K562 (cell line): ENCODE data around the gene ZNF268. TPM values are rescaled to one million over a fixed set of nuclear protein-coding genes. Genes with fewer than 3 reads are reported as not detected.

Experiments
- ATAC-seq: fragments of 200-7000 bp; cut with Tn5 transposase; 3 replicates; pipeline ENCODE4 v1.9.1; 2020; ENCODE audit warnings: moderate library complexity
- BruUV-seq: library from RNA; stranded (reverse); fragments of 400-500 nt; replicated peaks from 2 replicates; lab custom pipeline; 2021; lab: Mats Ljungman, UMichigan
- CTCF ChIA-PET: fragments of 300-600 bp; formaldehyde crosslinking; extraction: SDS; loops from one replicate; lab custom pipeline; 2021; ENCODE audit warnings: low intra/inter-chr PET ratio; lab: Yijun Ruan, JAX
- POLR2A ChIA-PET: fragments of 300-600, 350-650 bp; sonication (Branson Sonifier 250); formaldehyde crosslinking; extraction: SDS; loops from one replicate; lab custom pipeline; 2021; ENCODE audit warnings: antibody characterized with exemption, inconsistent platforms; lab: Yijun Ruan, JAX
- DNase-seq, 4 experiments: peaks; one replicate each; pipeline versions ENCODE4 v3.0.0 to v3.0.0-alpha.2; 2011 to 2018; ENCODE audit warnings: low spot score in 3 of 4, mixed read lengths in 3 of 4; ENCODE audit errors: extremely low read depth in 1 of 4
- FAIRE-seq: peaks from 2 replicates; lab custom pipeline; 2011; peaks lifted over from hg19 to GRCh38; lab: Jason Lieb, UNC
- H2AFZ ChIP-seq: 2 replicates; pipeline ENCODE4 v1.6.0; 2011; ENCODE audit warnings: low read depth, low read length, control low read depth, inconsistent platforms
- H3K27ac ChIP-seq: fragments of 200-600 bp; 3 replicates; pipeline ENCODE4 v1.8.0; 2011; ENCODE audit warnings: low read depth, mild to moderate bottlenecking, control low read depth, inconsistent platforms, low read length, moderate library complexity, mixed read lengths; ENCODE audit errors: extremely low read depth
- H3K27me3 ChIP-seq, 2 experiments: fragments of 300-600 bp in 1 of 2; 2 replicates in 1 of 2; 3 replicates in 1 of 2; pipeline versions ENCODE4 v1.6.0 to v1.8.0; 2011; ENCODE audit warnings: inconsistent platforms in 2 of 2, low read length in 2 of 2, mild to moderate bottlenecking in 1 of 2, mixed read lengths in 1 of 2, moderate library complexity in 1 of 2; ENCODE audit not compliant: control insufficient read depth in 2 of 2, insufficient read depth in 2 of 2
- H3K36me3 ChIP-seq: fragments of 300-600 bp; 3 replicates; pipeline ENCODE4 v1.8.0; 2011; ENCODE audit warnings: mild to moderate bottlenecking, low read length, inconsistent platforms; ENCODE audit not compliant: control insufficient read depth, insufficient read depth
- H3K4me1 ChIP-seq, 2 experiments: fragments of 200-600 bp in 1 of 2; replicated peaks in 1 of 2; 2 replicates in 1 of 2; 3 replicates in 1 of 2; pipeline versions ENCODE4 v1.5.1 to v1.8.0; 2011; ENCODE audit warnings: inconsistent platforms in 2 of 2, low read length in 2 of 2, mild to moderate bottlenecking in 1 of 2, mixed read lengths in 1 of 2, moderate library complexity in 1 of 2; ENCODE audit not compliant: control insufficient read depth in 2 of 2, insufficient read depth in 2 of 2
- H3K4me2 ChIP-seq: 2 replicates; pipeline ENCODE4 v1.6.1; 2011; ENCODE audit warnings: low read length, control low read depth, inconsistent platforms, mixed read lengths; ENCODE audit not compliant: insufficient read depth
- H3K4me3 ChIP-seq: fragments of 200-600 bp; sonication (generic), shearing (Covaris generic); 2 replicates; pipeline ENCODE4 v1.5.1; 2016; ENCODE audit warnings: control low read depth, inconsistent platforms
- H3K79me2 ChIP-seq: fragments of 200-600 bp; 3 replicates; pipeline ENCODE4 v1.8.0; 2011; ENCODE audit warnings: low read length, inconsistent platforms; ENCODE audit not compliant: control insufficient read depth, insufficient read depth
- H3K9ac ChIP-seq, 2 experiments: 2 replicates each; pipeline versions ENCODE4 v1.6.0 to v1.6.1; 2011; ENCODE audit warnings: low read depth in 2 of 2, low read length in 2 of 2, control low read depth in 1 of 2, inconsistent platforms in 1 of 2, mild to moderate bottlenecking in 1 of 2, mixed read lengths in 1 of 2; ENCODE audit not compliant: insufficient read depth in 1 of 2
- H3K9me1 ChIP-seq: one replicate; pipeline ENCODE4 v1.6.0; 2011; ENCODE audit warnings: inconsistent platforms, mild to moderate bottlenecking, low read length, moderate library complexity; ENCODE audit not compliant: control insufficient read depth, insufficient read depth
- H3K9me3 ChIP-seq: replicated peaks from 2 replicates; pipeline ENCODE4 v1.5.1; 2011; ENCODE audit warnings: low read depth, low read length, inconsistent platforms; ENCODE audit not compliant: control insufficient read depth, insufficient read depth
- H4K20me1 ChIP-seq: replicated peaks from 2 replicates; pipeline ENCODE4 v1.6.1; 2011; ENCODE audit warnings: low read length, inconsistent platforms, mixed read lengths; ENCODE audit not compliant: control insufficient read depth, insufficient read depth
- ARHGAP35 ChIP-seq: fragments of 450-650 bp; IDR thresholded peaks from 2 replicates; pipeline ENCODE4 v1.6.1; 2018; ENCODE audit not compliant: partially characterized antibody
- CBX3 ChIP-seq, 2 experiments: IDR thresholded peaks; 1 replicate in 1 of 2; 2 replicates in 1 of 2; pipeline ENCODE4 v1.6.1; 2012; ENCODE audit warnings: inconsistent platforms in 2 of 2, low read length in 2 of 2, borderline replicate concordance in 1 of 2, control low read depth in 1 of 2
- CBX5 ChIP-seq: IDR thresholded peaks from 2 replicates; pipeline ENCODE4 v1.6.1; 2014; ENCODE audit warnings: low read depth, borderline replicate concordance
- HDAC8 ChIP-seq: fragments of 450-650 bp; IDR thresholded peaks from 2 replicates; pipeline ENCODE4 v1.6.1; 2016; ENCODE audit warnings: mild to moderate bottlenecking, missing genetic modification characterization, moderate library complexity, missing compliant biosample characterization
- HMG20A ChIP-seq: fragments of 450-650 bp; formaldehyde crosslinking; conservative IDR thresholded peaks from 2 replicates; pipeline ENCODE4 v1.4.0; 2020; ENCODE audit warnings: mild to moderate bottlenecking, mixed read lengths
- NFRKB ChIP-seq: fragments of 450-650 bp; IDR thresholded peaks from 2 replicates; pipeline ENCODE4 v1.6.1; 2016; ENCODE audit warnings: low read depth
- RBM25 ChIP-seq: fragments of 200-400 bp; formaldehyde crosslinking; IDR thresholded peaks from 2 replicates; pipeline ENCODE4 v1.6.1; 2018; ENCODE audit warnings: low read length, low read depth, moderate library complexity; ENCODE audit not compliant: severe bottlenecking
- SP1 ChIP-seq: sonication (generic); formaldehyde crosslinking; IDR thresholded peaks from 2 replicates; pipeline ENCODE4 v1.8.1; 2022; ENCODE audit warnings: mild to moderate bottlenecking, missing genetic modification reagents
- TRIM24 ChIP-seq, 2 experiments: fragments of 450-650 bp; IDR thresholded peaks; 2 replicates each; pipeline ENCODE4 v1.6.1; 2016
- TRIM28 ChIP-seq: fragments of 450-650 bp; IDR thresholded peaks from 2 replicates; pipeline ENCODE4 v1.6.1; 2017
- XRCC3 ChIP-seq: fragments of 450-650 bp; IDR thresholded peaks from 2 replicates; pipeline ENCODE4 v1.6.1; 2017; ENCODE audit warnings: mild to moderate bottlenecking, moderate library complexity
- ZBTB12 ChIP-seq: fragments of 250-450 bp; sonication (Bioruptor Pico); IDR thresholded peaks from 2 replicates; pipeline ENCODE4 v1.4.0; 2020
- ZEB2 ChIP-seq: fragments of 450-650 bp; IDR thresholded peaks from 2 replicates; pipeline ENCODE4 v1.6.1; 2016
- ZKSCAN1 ChIP-seq: fragments of 150-350 bp; IDR thresholded peaks from 2 replicates; pipeline ENCODE4 v1.6.1; 2016; ENCODE audit warnings: low read depth, low read length
- ZNF431 ChIP-seq: sonication (generic); formaldehyde crosslinking; IDR thresholded peaks from 2 replicates; pipeline ENCODE4 v1.8.0; 2022; ENCODE audit warnings: mild to moderate bottlenecking, missing genetic modification reagents
- ZNF436 ChIP-seq: fragments of 250-450, 450-650 bp; sonication (Bioruptor Pico); formaldehyde crosslinking; IDR thresholded peaks from 2 replicates; pipeline ENCODE4 v1.7.0; 2020; ENCODE audit warnings: mild to moderate bottlenecking
- ZNF75A ChIP-seq: fragments of 450-650 bp; formaldehyde crosslinking; IDR thresholded peaks from 2 replicates; pipeline ENCODE4 v1.4.0; 2020; ENCODE audit warnings: mild to moderate bottlenecking
- WGBS: fragments of 100-300 bp; shearing (Covaris generic); methylation state at CpG from one replicate; pipeline ENCODE4 v1.1.6; 2016; ENCODE audit warnings: low coverage, mixed read lengths; ENCODE audit not compliant: insufficient coverage; ENCODE audit errors: missing lambda C conversion rate; 5-methylcytosine and 5-hydroxymethylcytosine counted together
- in situ Hi-C: fragments of 300-500 bp; cut with MboI; formaldehyde crosslinking; loops from 4 replicates; pipeline ENCODE4 v1.15.0; 2018; ENCODE audit warnings: inconsistent platforms, mixed read lengths
- intact Hi-C: fragments of 100-400 bp; cut with micrococcal nuclease; formaldehyde crosslinking; loops from 2 replicates; pipeline ENCODE4 v1.14.2; 2022
- polyA plus RNA-seq, 8 experiments: library from polyadenylated mRNA; depleted of rRNA in 4 of 8; stranded (reverse) in 5 of 8; unstranded in 3 of 8; fragments of >200 nt; fragmentation: Nextera tagmentation in 2 of 8; fragmentation: Illumina TruSeq in 1 of 8; extraction: Ambion mirVana in 2 of 8; extraction: Trizol in 1 of 8; gene quantifications; 2 replicates each; pipeline versions ENCODE4 v1.2.1 to v1.2.3, GENCODE V29; 2011 to 2014; ENCODE audit warnings: inconsistent platforms in 1 of 8, missing spikeins in 1 of 8
- total RNA-seq, 7 experiments: library from RNA; depleted of rRNA in 6 of 7; stranded (reverse); fragments of >200 nt in 6 of 7; fragmentation: Illumina TruSeq in 2 of 7; extraction: Trizol in 2 of 7; gene quantifications; 2 replicates each; pipeline versions ENCODE4 v1.2.1 to v1.2.3, GENCODE V29; 2011 to 2021; ENCODE audit warnings: low replicate concordance in 1 of 7
- TF ChIP-seq, protein P1 (sequence below): fragments of 450-650 bp; IDR thresholded peaks from 2 replicates; pipeline ENCODE4 v1.6.1; 2016; ENCODE audit warnings: missing biosample characterization, missing genetic modification characterization
- TF ChIP-seq, protein P2 (sequence below): fragments of 450-650 bp; formaldehyde crosslinking; IDR thresholded peaks from 2 replicates; pipeline ENCODE4 v1.4.0; 2020; ENCODE audit warnings: mild to moderate bottlenecking
- TF ChIP-seq, protein P3 (sequence below): fragments of 450-650 bp; IDR thresholded peaks from 2 replicates; pipeline ENCODE4 v1.6.1; 2018; ENCODE audit warnings: mild to moderate bottlenecking, low read depth; ENCODE audit not compliant: partially characterized antibody

ZNF268 gene
- total and polyA plus RNA-seq, 9 of the 15 experiments (the other 6 are each of a cell fraction or from before 2014, with no cell fraction given) = 4.8 to 12.0 (median 7.7) TPM

- peaks cover 23% of the 10 kb centered on the region for H3K36me3 ChIP-seq
- H3K79me2 ChIP-seq = no peaks in the 10 kb centered on the region
- no peaks in the 10 kb centered on the region for H3K4me1 ChIP-seq
- CTCF ChIA-PET = no interaction called here
- no peak overlapping the region for H2AFZ ChIP-seq
- WGBS = 95% methylated on average over 2 of the region's 2 CpGs
- H3K27me3 ChIP-seq = no peaks in the 10 kb centered on the region
- intact Hi-C loops (no loop called here), in situ Hi-C loops (no loop called here)
- ATAC-seq (no peak), DNase-seq (no peak), FAIRE-seq (no peak)
- POLR2A ChIA-PET = no interaction called here
- H3K9me1 ChIP-seq = no peaks in the 10 kb centered on the region
- no peak overlapping the region for H3K9ac ChIP-seq
- BruUV-seq = no TSS peak
- H3K4me2 ChIP-seq = no peak overlapping the region
- peaks cover 40% of the 10 kb centered on the region for H3K9me3 ChIP-seq
- no peak overlapping the region for H3K4me3 ChIP-seq
- H4K20me1 ChIP-seq = no peaks in the 10 kb centered on the region
- H3K27ac ChIP-seq = no peak overlapping the region
- TF ChIP-seq NFRKB (peak; percentile 36; the same call in 1 of the 2 replicates), ZNF75A (CRISPR knock-in tag) (peak; percentile 98), ARHGAP35 (no peak), CBX5 (peak; percentile 56; the same call in 1 of the 2 replicates), XRCC3 (peak; percentile 78; the same call in 1 of the 2 replicates), RBM25 (peak; percentile 57), ZNF431 (CRISPR knock-in tag) (no peak), TRIM28 (peak; percentile 93), HMG20A (CRISPR knock-in tag) (no peak), HDAC8 (tag) (no peak), ZKSCAN1 (no peak), ZNF436 (CRISPR knock-in tag) (no peak), CBX3 (IDR thresholded peaks at IDR 0.05; ENCODE audit: borderline replicate concordance in 1 of 2, low read length in 2 of 2) (peak in 1 of 2 experiments; percentile 68; a peak in 2 of 3 replicates), ZEB2 (peak; percentile 62), SP1 (CRISPR knock-in tag) (no peak), TRIM24 (IDR thresholded peaks at IDR 0.05) (peak in 1 of 2 experiments; percentile 32; a peak in 1 of 4 replicates), ZBTB12 (CRISPR knock-in tag) (no peak)
- TF ChIP-seq, protein P1, sequence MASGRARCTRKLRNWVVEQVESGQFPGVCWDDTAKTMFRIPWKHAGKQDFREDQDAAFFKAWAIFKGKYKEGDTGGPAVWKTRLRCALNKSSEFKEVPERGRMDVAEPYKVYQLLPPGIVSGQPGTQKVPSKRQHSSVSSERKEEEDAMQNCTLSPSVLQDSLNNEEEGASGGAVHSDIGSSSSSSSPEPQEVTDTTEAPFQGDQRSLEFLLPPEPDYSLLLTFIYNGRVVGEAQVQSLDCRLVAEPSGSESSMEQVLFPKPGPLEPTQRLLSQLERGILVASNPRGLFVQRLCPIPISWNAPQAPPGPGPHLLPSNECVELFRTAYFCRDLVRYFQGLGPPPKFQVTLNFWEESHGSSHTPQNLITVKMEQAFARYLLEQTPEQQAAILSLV (tag) = no peak
- TF ChIP-seq, protein P2, sequence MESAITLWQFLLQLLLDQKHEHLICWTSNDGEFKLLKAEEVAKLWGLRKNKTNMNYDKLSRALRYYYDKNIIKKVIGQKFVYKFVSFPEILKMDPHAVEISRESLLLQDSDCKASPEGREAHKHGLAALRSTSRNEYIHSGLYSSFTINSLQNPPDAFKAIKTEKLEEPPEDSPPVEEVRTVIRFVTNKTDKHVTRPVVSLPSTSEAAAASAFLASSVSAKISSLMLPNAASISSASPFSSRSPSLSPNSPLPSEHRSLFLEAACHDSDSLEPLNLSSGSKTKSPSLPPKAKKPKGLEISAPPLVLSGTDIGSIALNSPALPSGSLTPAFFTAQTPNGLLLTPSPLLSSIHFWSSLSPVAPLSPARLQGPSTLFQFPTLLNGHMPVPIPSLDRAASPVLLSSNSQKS (CRISPR knock-in tag) = no peak
- TF ChIP-seq, protein P3, sequence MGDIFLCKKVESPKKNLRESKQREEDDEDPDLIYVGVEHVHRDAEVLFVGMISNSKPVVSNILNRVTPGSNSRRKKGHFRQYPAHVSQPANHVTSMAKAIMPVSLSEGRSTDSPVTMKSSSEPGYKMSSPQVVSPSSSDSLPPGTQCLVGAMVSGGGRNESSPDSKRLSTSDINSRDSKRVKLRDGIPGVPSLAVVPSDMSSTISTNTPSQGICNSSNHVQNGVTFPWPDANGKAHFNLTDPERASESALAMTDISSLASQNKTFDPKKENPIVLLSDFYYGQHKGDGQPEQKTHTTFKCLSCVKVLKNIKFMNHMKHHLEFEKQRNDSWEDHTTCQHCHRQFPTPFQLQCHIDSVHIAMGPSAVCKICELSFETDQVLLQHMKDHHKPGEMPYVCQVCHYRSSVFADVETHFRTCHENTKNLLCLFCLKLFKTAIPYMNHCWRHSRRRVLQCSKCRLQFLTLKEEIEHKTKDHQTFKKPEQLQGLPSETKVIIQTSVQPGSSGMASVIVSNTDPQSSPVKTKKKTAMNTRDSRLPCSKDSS = peak; percentile 91
Measured at GRCh38 chr12:133202493-133203343, 21.4 kb downstream of the ZNF268 start.
